DMS53 treated with DMSO at 0.1 percent for 48 hours (cell line): ENCODE results near the gene LTO1.
"Not testable (repeated sequence)": the region's sequence is repeated elsewhere in the genome, so short reads cannot be mapped to it uniquely, and the experiment has no call there.

Experiments used
- DNase-seq: peaks from one replicate; lab custom pipeline; 2025; ENCODE audit not compliant: unreplicated experiment; lab: John Stamatoyannopoulos, UW

The LTO1 gene

GRCh38 chr11:69702239-69702691 is 27.1 kb upstream of the LTO1 start:
- DNase-seq: no peak

GRCh38 chr11:69700278-69701140 is 25.4 kb upstream of the LTO1 start:
- DNase-seq: peak; percentile 76

DNA sequence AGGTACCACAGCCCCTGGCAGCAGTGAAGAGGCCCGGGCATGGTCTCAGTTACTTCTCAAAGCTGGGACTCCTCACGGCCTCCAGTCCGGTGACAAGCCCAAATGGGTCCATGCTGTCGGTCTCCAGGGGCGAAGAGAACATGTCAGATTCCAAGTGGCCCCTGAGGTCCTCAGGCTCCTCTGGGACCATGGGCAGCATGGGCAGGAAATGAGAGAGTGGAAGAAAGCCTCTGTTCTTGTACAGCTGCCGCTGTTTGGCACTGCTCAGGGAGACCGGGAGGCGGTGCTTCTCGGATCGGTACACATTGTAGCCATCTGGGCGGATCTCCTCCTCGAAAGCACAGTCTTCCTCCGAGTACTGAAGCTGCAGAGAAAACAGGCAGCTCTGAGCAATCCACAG is 24.1 kb upstream of the LTO1 start:
- no peak for DNase-seq

- DNase-seq: no peak
Measured at GRCh38 chr11:69698362-69698761, 23.2 kb upstream of the LTO1 start.

DNA sequence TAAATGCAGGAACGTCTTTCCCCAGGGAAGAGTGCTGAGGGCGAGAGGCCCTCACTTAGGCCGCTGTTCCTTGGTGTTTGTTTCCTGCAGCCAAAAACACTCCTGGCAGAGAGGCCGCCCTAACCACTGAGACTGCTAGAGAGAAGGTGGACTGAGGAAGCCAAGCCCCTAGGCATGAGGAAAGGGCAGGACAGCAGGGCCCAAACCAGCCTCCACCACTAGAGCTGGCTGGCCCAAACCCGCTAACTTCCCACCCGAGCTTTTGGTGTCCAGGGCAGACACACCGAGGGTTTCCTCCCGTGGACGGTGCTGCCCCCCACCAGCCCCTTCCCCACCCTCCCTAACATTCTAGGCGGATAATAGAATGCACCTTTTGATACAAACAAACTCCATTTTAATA is 22.7 kb upstream of the LTO1 start:
- no peak for DNase-seq

DNA sequence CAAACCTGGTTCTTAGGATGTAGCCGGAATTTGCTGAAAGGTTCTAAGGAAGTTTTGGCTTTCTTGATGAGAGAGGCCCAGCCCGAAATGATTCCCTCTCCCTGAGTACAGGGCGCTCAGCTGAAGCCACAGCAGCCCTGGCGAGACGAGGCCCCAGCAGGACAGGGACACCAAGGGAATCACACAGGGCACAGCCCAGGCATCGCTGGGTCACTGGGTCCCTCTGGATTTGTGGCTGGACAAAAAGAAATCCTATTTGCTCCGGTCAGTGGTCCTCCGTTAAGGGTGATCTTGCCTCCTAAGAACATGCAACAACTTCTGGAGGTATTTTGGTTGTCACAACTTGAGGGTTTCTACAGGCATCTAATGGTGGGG is 22.3 kb upstream of the LTO1 start:
- DNase-seq: no peak

DNA sequence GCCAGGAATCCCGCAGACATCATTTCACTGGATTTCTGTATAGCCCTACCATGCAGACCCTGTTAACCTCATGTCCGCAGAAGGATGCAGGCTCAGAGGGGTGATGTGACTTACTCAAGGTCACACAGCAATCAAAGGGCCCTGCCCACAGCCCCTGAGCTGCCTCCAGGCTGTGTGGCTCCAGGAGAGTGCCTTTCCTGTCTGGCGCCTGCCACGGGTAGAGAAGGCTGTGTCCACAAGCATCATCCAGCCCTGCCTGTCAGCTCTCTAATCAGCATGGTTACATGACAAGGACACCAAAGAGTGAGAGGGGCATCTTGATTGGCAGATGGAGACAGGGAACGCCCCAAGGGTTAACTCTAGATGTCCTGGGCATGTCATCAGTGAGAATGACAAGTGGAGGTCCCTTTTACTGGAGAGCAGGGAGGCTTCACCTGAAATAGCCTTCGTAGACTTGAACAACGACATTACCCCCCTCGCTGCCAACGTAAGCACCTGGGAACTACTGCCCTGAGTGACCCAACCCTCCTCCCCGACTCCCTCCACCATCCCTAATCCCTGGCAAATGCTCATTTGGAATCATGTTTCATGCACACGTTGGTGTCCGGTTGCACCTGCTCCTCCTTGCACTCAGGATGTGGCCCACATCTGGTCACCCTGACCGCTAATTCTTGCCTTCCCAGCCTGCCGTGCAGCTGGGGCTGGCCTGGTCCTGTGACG is 21.8 kb upstream of the LTO1 start:
- peak; percentile 11 for DNase-seq

DNA sequence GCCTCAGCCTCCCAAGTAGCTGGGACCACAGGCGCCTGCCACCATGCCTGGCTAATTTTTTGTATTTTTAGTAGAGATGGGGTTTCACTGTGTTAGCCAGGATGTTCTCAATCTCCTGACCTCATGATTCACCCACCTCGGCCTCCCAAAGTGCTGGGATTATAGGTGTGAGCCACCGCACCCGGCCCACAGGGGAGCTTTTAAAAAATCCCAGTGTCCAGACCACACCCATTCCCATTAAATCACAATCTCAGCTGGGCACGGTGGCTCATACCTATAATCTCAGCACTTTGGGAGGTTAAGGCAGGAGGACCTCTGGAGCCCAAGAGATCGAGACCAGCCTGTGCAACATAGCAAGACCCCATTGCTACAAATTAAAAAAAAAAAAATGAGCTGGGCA is 20.8 kb upstream of the LTO1 start:
- not testable (repeated sequence) for DNase-seq

- no peak for DNase-seq
Measured at GRCh38 chr11:69695581-69695980, 20.4 kb upstream of the LTO1 start.

- no peak for DNase-seq
Measured at GRCh38 chr11:69694781-69695180, 19.6 kb upstream of the LTO1 start.

DNA sequence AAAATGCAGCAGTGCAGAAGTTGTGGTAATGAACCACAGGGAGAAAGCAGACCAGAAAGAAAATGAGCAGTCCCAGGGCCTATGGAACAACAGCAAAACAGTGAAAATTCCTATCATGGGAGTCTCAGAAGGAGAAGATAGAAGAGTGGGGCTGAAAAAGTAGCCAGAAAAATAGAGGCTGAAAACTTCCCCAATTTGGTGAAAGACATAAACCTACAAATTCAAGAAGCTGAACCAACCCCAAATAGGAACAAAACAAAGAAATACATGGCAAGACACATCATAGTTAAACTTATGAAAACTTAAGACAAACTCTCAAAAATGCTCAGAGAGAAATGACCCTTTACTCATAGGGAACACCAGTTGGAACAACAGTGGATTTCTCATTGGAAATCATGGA is 17.3 kb upstream of the LTO1 start:
- no peak for DNase-seq

- no peak for DNase-seq
Measured at GRCh38 chr11:69691463-69691862, 16.3 kb upstream of the LTO1 start.

DNA sequence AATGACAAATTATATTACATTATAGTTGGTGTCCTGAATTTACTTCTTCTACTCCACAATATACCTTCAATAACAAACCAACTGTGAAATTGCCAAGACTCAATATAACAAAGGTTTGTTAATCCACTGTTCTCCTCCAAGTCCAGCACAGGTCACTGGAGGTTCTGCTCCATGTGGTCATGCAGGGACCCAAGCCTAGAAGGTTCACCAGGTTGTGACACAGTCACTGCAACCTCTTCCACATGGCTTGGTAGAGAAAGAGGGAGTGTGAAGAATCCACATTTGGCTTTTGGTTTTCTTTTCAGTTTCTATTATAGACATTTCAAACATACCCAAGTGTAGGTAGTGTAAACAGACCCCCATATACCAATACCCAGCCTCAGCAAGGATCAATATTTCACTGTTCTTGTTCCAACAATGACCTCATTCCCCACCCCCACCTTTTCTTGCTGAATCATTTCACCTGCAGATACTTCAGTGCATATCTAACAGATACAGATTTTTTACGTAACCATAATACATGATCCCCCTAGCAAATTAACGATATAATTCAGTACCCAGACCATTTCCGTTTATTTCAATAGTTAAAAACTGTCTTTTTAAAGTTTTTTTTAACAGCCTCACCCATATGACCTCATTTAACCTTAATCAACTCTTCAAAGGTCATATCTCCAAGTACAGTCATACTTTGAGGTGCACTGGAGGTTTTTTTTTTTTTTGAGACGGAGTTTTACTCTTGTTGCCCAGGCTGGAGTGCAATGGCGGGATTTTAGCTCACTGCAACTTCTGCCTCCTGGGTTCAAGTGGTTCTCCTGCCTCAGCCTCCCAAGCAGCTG is 14.5 kb upstream of the LTO1 start:
- no peak for DNase-seq

DNA sequence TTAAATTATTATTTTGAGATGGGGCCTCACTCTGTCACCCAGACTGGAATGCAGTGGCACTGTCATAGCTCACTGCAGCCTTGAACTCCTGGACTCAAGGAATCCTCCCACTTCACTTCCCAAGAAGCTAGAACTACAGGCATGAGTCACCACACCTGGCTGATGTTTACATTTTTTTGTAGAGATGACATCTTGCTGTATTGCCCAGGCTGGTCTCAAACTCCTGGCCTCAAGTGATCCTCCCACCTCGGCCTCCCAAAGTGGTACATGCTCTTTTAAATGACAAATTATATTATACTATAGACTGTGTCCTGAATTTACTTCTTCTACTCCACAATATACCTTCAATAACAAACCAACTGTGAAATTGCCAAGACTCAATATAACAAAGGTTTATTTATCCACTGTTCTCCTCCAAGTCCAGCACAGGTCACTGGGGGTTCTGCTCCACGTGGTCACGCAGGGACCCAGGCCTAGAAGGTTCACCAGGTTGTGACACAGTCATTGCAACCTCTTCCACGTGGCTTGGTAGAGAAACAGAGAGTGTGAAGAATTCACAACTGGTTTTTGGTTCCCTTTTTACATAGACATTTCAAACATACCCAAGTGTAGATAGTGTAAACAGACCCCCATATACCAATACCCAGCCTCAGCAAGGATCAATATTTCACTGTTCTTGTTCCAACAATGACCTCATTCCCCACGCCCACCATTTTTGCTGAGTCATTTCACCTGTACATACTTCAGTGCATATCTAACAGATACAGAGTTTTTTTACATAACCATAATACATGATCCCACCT is 13.0 kb upstream of the LTO1 start:
- not testable (repeated sequence) for DNase-seq

GRCh38 chr11:69686856-69687255 is 11.7 kb upstream of the LTO1 start:
- no peak for DNase-seq

DNA sequence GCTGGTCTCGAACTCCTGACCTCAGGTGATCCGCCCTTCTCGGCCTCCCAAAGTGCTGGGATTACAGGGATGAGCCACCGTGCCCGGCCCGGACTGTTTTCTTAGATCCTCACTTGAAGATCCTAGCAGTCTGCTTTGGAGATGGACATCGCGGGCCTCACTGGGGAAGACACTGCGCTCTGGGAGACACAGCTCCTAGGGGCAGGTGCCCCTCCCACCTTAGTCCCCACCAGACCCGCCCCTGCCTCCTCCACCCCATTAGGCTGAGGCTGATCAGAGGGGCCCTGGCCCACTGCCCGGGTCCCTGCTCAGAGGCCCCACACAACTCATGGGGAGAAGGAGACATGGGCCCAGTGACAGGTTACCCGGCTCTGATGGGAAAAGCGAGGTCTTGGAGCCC is 11.3 kb upstream of the LTO1 start:
- no peak for DNase-seq

GRCh38 chr11:69685348-69685747 is 10.2 kb upstream of the LTO1 start:
- no peak for DNase-seq

DNA sequence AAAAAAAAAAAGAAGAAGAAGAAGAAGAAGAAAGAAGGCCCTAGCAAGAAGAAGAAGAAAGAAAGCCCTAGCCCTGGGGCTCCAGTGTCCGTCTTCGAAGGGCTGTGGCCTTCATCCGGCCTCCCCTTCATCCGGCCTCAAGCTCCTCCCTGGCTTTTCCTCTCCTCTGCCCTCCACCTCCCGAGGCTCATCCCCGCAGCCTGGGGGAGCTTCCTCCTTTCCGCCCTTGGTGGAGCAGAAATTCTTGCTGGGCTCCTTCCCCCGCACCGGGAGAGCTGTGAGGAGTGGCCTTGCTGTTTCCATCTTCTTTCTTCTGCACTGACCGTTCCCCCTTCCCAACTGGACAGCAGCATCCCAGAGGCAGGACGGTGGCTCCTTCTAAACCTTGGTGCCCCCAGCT is 9.5 kb upstream of the LTO1 start:
- DNase-seq: no peak

- DNase-seq: no peak
Measured at GRCh38 chr11:69683764-69684333, 8.7 kb upstream of the LTO1 start.

- DNase-seq: no peak
Measured at GRCh38 chr11:69682681-69683326, 7.7 kb upstream of the LTO1 start.
